Caco-2 (cell line): ENCODE data around the gene FRK. TPM values are rescaled to one million over a fixed set of nuclear protein-coding genes. Genes with fewer than 3 reads are reported as not detected.

Experiments
- BruUV-seq: library from RNA; stranded (reverse); fragments of 400-500 nt; replicated peaks from 2 replicates; lab custom pipeline; 2021; lab: Mats Ljungman, UMichigan
- CTCF ChIA-PET: fragments of 300-600 bp; sonication (Branson Sonifier 250); formaldehyde crosslinking; loops from one replicate; lab custom pipeline; 2022; ENCODE audit warnings: antibody characterized with exemption; lab: Charles Lee
- POLR2A ChIA-PET: fragments of 300-600 bp; sonication (Branson Sonifier 250); formaldehyde crosslinking; loops from one replicate; lab custom pipeline; 2022; ENCODE audit warnings: antibody characterized with exemption; lab: Charles Lee
- DNase-seq, 2 experiments: peaks; one replicate each; pipeline versions ENCODE4 v3.0.0 to v3.0.0-alpha.2; 2020 to 2022
- H3K27me3 ChIP-seq: replicated peaks from 2 replicates; pipeline ENCODE4 v1.6.0; 2011; ENCODE audit warnings: low read length; ENCODE audit not compliant: control insufficient read depth, insufficient read depth
- H3K36me3 ChIP-seq: 2 replicates; pipeline ENCODE4 v1.5.1; 2011; ENCODE audit warnings: low read length; ENCODE audit not compliant: control insufficient read depth, insufficient read depth
- H3K4me1 ChIP-seq: fragments of 250-450 bp; sonication (Bioruptor Pico); 2 replicates; pipeline ENCODE4 v1.5.1; 2020; ENCODE audit warnings: mild to moderate bottlenecking
- H3K4me3 ChIP-seq: 2 replicates; pipeline ENCODE4 v1.5.1; 2011; ENCODE audit warnings: low read depth, mild to moderate bottlenecking, control low read depth, low read length
- H3K9me3 ChIP-seq: fragments of 250-450 bp; sonication (Bioruptor Pico); 2 replicates; pipeline ENCODE4 v1.5.1; 2020; ENCODE audit warnings: mild to moderate bottlenecking, moderate library complexity
- H3K27ac Mint-ChIP-seq: one replicate; pipeline ENCODE4 v1.8.0; 2022; ENCODE audit warnings: mixed read lengths; ENCODE audit not compliant: unreplicated experiment
- H3K27me3 Mint-ChIP-seq: one replicate; pipeline ENCODE4 v1.8.0; 2022; ENCODE audit warnings: mixed read lengths; ENCODE audit not compliant: insufficient read depth, unreplicated experiment
- H3K36me3 Mint-ChIP-seq: one replicate; pipeline ENCODE4 v1.8.0; 2022; ENCODE audit warnings: mild to moderate bottlenecking, mixed read lengths; ENCODE audit not compliant: insufficient read depth, unreplicated experiment
- H3K4me1 Mint-ChIP-seq: one replicate; pipeline ENCODE4 v1.8.0; 2022; ENCODE audit warnings: low read depth, mixed read lengths; ENCODE audit not compliant: unreplicated experiment
- H3K4me3 Mint-ChIP-seq: one replicate; pipeline ENCODE4 v1.8.0; 2022; ENCODE audit warnings: mild to moderate bottlenecking, moderate library complexity, mixed read lengths; ENCODE audit not compliant: unreplicated experiment
- H3K9me3 Mint-ChIP-seq: one replicate; pipeline ENCODE4 v1.8.0; 2022; ENCODE audit warnings: mixed read lengths; ENCODE audit not compliant: unreplicated experiment
- intact Hi-C: fragments of 100-400 bp; cut with micrococcal nuclease; formaldehyde crosslinking; loops from one replicate; pipeline ENCODE4 v1.10.0; 2022; ENCODE audit not compliant: unreplicated experiment
- total RNA-seq: library from RNA; stranded (reverse); gene quantifications from 2 replicates; pipeline ENCODE4 v1.2.3, GENCODE V29; 2022
- TF ChIP-seq, protein P1 (sequence below), 2 experiments: fragments of 200-600 bp in 1 of 2; IDR thresholded peaks; 1 replicate in 1 of 2; 2 replicates in 1 of 2; pipeline versions ENCODE4 v1.5.1 to v1.8.0; 2011 to 2022; ENCODE audit warnings: antibody characterized with exemption in 1 of 2, control low read depth in 1 of 2, inconsistent platforms in 1 of 2, low read depth in 1 of 2, low read length in 1 of 2, mild to moderate bottlenecking in 1 of 2, moderate library complexity in 1 of 2; ENCODE audit not compliant: insufficient read depth in 1 of 2, severe bottlenecking in 1 of 2, unreplicated experiment in 1 of 2

FRK gene
- total RNA-seq, 1 experiment from 2014 or later: 7.3 TPM

DNA sequence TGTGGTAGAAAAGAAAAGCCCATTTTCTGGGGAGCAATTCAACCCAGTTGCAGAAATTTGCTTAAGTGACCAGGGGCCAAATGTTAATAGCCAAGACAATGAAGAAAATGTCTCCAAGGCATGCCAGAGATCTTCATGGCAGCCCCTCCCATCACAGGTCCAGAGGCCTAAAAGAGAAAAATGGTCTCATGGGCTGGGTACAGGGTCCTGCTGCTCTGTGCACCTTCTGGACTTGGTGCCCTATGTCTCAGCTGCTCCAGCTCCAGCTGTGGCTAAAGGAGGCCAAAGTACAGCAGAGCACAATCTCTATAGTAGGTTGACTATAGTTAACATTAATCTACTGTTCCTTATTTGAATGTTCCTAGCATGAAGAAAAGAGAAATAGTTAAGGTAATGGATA lies 44.7 kb downstream of the FRK start:
- Mint-ChIP-seq H3K27ac (no peak overlapping the region), H3K4me3 (no peak overlapping the region), H3K4me1 (peaks cover 32% of the 10 kb centered on the region), H3K36me3 (no peaks in the 10 kb centered on the region), H3K9me3 (no peaks in the 10 kb centered on the region), H3K27me3 (no peaks in the 10 kb centered on the region)
- TF ChIP-seq, protein P1, sequence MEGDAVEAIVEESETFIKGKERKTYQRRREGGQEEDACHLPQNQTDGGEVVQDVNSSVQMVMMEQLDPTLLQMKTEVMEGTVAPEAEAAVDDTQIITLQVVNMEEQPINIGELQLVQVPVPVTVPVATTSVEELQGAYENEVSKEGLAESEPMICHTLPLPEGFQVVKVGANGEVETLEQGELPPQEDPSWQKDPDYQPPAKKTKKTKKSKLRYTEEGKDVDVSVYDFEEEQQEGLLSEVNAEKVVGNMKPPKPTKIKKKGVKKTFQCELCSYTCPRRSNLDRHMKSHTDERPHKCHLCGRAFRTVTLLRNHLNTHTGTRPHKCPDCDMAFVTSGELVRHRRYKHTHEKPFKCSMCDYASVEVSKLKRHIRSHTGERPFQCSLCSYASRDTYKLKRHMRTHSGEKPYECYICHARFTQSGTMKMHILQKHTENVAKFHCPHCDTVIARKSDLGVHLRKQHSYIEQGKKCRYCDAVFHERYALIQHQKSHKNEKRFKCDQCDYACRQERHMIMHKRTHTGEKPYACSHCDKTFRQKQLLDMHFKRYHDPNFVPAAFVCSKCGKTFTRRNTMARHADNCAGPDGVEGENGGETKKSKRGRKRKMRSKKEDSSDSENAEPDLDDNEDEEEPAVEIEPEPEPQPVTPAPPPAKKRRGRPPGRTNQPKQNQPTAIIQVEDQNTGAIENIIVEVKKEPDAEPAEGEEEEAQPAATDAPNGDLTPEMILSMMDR (IDR thresholded peaks at IDR 0.05; ENCODE audit: insufficient read depth in 1 of 2, low read depth in 1 of 2, low read length in 1 of 2, severe bottlenecking in 1 of 2, unreplicated experiment in 1 of 2): no peak
- Histone ChIP-seq H3K9me3 (no peaks in the 10 kb centered on the region), H3K4me3 (no peak overlapping the region), H3K27me3 (no peaks in the 10 kb centered on the region), H3K4me1 (peaks cover 27% of the 10 kb centered on the region), H3K36me3 (no peaks in the 10 kb centered on the region)
- ChIA-PET CTCF (no interaction called here), POLR2A (no interaction called here)
- intact Hi-C loops: loop anchor here (10.0 kb wide), 1 partner anchor 239 kb away; the partner anchor contains the start of gene TSPYL4
- no peak for DNase-seq
- no TSS peak for BruUV-seq

DNA sequence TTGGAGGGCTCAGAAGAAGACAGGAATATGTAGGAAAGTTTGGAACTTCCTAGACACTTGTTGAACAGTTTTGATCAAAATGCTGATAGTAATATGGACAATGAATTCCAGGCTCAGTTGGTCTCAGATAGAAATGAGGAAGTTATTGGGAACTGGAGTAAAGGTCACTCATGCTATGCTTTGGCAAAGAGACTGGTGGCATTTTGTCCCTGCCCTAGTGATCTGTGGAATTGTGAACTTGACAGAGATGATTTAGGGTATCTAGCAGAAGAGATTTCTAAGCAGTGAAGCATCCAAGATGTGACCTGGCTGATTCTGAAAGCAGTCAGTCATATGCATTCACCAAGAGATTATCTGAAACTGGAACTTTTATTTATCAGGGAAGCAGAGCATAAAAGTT lies 45.1 kb downstream of the FRK start:
- Mint-ChIP-seq H3K27ac (no peak overlapping the region), H3K4me3 (no peak overlapping the region), H3K9me3 (no peaks in the 10 kb centered on the region), H3K27me3 (no peaks in the 10 kb centered on the region), H3K4me1 (peaks cover 32% of the 10 kb centered on the region), H3K36me3 (no peaks in the 10 kb centered on the region)
- peaks cover 27% of the 10 kb centered on the region for H3K4me1 ChIP-seq
- H3K4me3 ChIP-seq: no peak overlapping the region
- H3K36me3 ChIP-seq: no peaks in the 10 kb centered on the region
- no TSS peak for BruUV-seq
- intact Hi-C loops: loop anchor here (10.0 kb wide), 1 partner anchor 239 kb away; the partner anchor contains the start of gene TSPYL4
- H3K9me3 ChIP-seq: no peaks in the 10 kb centered on the region
- H3K27me3 ChIP-seq: no peaks in the 10 kb centered on the region
- TF ChIP-seq, protein P1 (IDR thresholded peaks at IDR 0.05; ENCODE audit: insufficient read depth in 1 of 2, low read depth in 1 of 2, low read length in 1 of 2, severe bottlenecking in 1 of 2, unreplicated experiment in 1 of 2): no peak
- ChIA-PET POLR2A (no interaction called here), CTCF (no interaction called here)
- no peak for DNase-seq

DNA sequence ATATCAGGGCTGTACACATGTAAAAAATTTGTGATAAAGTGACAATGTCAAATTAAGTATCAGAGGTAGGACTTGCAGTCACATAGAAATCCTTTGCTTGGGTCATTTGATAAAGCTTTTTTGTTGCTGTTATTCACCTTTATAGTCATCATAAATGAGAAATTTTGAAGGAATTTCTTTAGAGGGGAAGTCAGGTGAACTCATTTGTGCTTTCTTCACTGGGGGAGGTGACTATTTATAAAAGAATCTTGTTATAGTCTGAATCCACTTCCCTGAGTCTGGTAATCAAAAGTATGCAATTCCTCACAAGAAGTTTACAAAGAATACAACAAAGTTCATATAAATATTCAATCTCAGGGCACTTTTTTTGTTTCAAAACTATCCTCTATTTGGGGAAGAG lies 47.7 kb downstream of the FRK start:
- Histone ChIP-seq H3K4me1 (peaks cover 15% of the 10 kb centered on the region), H3K9me3 (no peaks in the 10 kb centered on the region), H3K27me3 (no peaks in the 10 kb centered on the region), H3K36me3 (no peaks in the 10 kb centered on the region), H3K4me3 (no peak overlapping the region)
- BruUV-seq: no TSS peak
- no peak for DNase-seq
- intact Hi-C loops: loop anchor here (10.0 kb wide), 1 partner anchor 242 kb away; the partner anchor contains the start of gene TSPYL4
- Mint-ChIP-seq H3K4me3 (no peak overlapping the region), H3K27ac (no peak overlapping the region), H3K9me3 (no peaks in the 10 kb centered on the region), H3K36me3 (no peaks in the 10 kb centered on the region), H3K27me3 (no peaks in the 10 kb centered on the region), H3K4me1 (peaks cover 20% of the 10 kb centered on the region)
- TF ChIP-seq, protein P1 (IDR thresholded peaks at IDR 0.05; ENCODE audit: insufficient read depth in 1 of 2, low read depth in 1 of 2, low read length in 1 of 2, severe bottlenecking in 1 of 2, unreplicated experiment in 1 of 2): no peak
- POLR2A ChIA-PET: interaction anchor here (1.1 kb wide), 1 partner anchor 88 kb away, joined by 4 read pairs; the partner anchor contains the start of gene NT5DC1
- CTCF ChIA-PET: interaction anchor here (1.0 to 2.6 kb wide), 3 partner anchors 35 to 88 kb away, joined by 3 to 28 read pairs (median 6); partner anchors contain the start of genes FRK and NT5DC1
